NCI-H69 (cell line): ENCODE data around the gene HTR3D.
"Not testable (repeated sequence)": the region's sequence is repeated elsewhere in the genome, so short reads cannot be mapped to it uniquely, and the experiment has no call there.

ENCODE experiments used
- DNase-seq: peaks from one replicate; lab custom pipeline; 2025; lab: John Stamatoyannopoulos, UW

The HTR3D gene

GRCh38 chr3:184068344-184068743, 36.8 kb downstream of the HTR3D start:
- no peak for DNase-seq

GRCh38 chr3:184071142-184071541, 39.6 kb downstream of the HTR3D start:
- not testable (repeated sequence) for DNase-seq

- no peak for DNase-seq
These were observed 42.1 kb downstream of the HTR3D start for GRCh38 chr3:184073621-184074020.

DNA sequence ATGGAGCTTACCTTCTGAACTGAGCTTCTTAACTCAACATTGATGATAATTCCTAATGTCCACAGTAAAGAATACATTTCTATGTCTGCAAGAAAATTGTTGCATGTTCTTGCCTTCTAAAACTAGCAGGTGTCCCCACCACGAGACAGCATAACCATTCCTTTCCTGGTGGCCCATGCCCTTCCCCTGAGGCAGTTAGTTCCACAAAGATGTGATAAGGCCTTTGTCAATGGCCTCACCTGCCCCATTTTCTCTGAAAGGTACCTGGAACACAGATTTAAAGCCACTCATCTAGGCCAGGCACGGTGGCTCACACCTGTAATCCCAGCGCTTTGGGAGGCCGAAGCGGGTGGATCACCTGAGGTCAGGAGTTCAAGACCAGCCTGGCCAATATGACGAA, 44.4 kb downstream of the HTR3D start:
- DNase-seq: no peak

DNA sequence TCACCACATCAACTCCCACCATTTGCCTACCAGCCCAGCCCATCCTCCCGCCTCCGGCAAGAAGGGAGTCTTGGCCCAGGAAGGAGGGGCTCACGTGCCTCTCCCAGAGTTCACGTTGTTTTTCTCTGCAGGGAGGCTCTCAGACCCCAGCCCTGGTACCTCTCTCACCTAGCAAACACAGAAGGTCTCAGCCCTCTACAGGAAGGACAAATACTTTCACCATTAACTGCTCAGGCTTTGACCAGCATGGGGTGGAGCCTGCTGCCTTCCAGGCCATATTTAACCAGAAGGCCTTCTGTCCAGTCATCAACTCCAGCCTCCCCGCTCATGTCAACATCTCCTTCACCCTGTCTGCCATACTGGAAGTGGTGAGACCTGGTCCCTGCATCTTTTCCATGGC, 46.3 kb downstream of the HTR3D start:
- DNase-seq: peak; percentile 48

- DNase-seq: no peak
These were observed 47.3 kb downstream of the HTR3D start for GRCh38 chr3:184078851-184079250.

DNA sequence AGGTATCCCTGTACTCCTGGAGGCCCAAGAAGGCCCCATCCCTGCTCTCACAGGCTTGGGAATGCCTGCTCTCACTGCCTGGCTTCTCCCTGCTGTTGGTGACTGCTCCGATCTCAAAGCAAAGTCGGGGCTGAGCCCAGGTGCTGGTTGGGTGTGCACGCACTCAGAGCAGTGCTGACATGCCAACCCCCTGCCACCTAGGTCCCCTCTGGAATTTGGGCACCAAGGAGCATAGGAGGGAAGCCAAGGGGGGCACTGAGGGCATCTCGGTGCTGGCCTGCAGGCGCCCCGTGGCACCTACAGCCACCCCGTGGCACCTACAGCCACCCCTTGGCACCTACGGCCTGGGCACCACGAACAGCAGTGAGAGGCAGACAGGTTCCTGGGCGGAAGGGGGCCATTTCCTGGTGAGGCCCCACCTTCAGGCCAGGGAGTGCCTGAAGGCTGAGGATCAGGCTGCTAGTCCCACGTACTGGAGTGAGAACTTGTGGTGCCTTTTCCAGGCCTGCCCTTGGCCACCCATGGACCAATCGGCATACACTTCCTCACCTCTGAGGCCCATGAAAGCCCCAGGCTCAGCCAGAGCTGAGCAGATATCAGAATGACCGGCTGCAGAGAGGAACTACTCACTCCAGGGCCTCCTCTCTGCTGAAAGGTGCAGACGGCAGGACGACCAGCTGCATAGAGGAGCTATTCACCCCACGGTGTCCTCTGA, 49.7 kb downstream of the HTR3D start:
- no peak for DNase-seq

DNA sequence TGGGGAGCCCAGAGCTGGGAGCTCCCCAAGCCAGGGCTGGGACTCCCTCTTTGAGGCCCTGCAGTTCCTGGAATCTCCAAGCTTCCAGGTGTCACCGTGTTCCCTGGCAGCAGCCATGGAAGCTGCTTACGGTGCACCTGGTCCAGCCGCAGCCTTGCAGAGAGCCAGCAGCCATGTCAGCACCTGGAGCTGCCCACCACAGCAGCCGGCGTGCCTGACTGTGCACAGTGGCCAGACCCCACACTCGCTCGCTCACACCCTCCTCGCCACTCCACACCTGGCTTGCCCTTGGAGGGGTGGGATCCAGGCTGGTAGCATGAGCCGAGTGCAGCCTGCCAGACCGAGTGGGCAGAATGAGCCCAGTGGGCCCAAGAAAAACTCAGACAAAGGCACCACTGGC, 50.5 kb downstream of the HTR3D start:
- no peak for DNase-seq

DNA sequence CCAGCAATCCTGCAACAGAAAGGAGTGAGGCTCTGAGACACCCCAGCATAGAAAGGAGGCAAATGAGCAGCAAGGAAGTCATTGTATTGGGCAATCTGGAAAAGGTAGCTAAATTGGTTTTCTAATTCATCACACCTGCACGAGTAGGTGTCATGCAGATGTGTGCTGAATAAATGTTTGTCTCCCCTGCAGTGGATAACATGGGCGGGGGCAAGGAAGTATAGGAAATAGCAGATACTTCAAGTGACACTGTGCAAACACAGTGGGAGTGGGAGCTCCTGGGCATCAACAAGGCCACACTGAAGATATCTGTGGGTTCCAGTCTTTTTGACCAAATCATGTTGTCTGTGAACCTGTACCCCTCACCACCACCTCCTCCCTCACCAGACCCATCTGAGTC, 50.9 kb downstream of the HTR3D start:
- DNase-seq: peak; percentile 53

- DNase-seq: peak; percentile 54
These were observed 53.9 kb downstream of the HTR3D start for GRCh38 chr3:184085389-184085852.
